ENCODE measurements around the gene SLC25A31. TPM values are rescaled to one million over a fixed set of nuclear protein-coding genes. Genes with fewer than 3 reads are reported as not detected.

The SLC25A31 gene
- total and polyA plus RNA-seq, 4 donors: not detected

GRCh38 chr4:127748957-127749356 is 18.8 kb downstream of the SLC25A31 start (continued):
- no peak for TF ChIP-seq REST (IDR thresholded peaks at IDR 0.05)
- no peak for TF ChIP-seq MAX (IDR thresholded peaks at IDR 0.05)
- no peak for TF ChIP-seq FOXA1 (IDR thresholded peaks at IDR 0.05)
- TF ChIP-seq ATF3 (IDR thresholded peaks at IDR 0.05): no peak

- Histone ChIP-seq H3K4me1 (ENCODE audit: control insufficient read depth in 4 of 4, insufficient read depth in 4 of 4, low read length in 3 of 4) (no peaks in the 10 kb centered on the region), H3K4me3 (ENCODE audit: low read depth in 1 of 3, low read length in 3 of 3) (no peak overlapping the region), H3K36me3 (ENCODE audit: control insufficient read depth in 4 of 4, insufficient read depth in 3 of 4, low read depth in 1 of 4, low read length in 3 of 4) (no peaks in the 10 kb centered on the region), H3K9ac (ENCODE audit: low read depth in 1 of 2, low read length in 2 of 2) (no peak overlapping the region), H3K9me3 (ENCODE audit: control insufficient read depth in 4 of 4, low read length in 3 of 4) (no peaks in the 10 kb centered on the region), H3K27me3 (ENCODE audit: control insufficient read depth in 4 of 4, insufficient read depth in 4 of 4, low read length in 3 of 4) (no peaks in the 10 kb centered on the region), H3K27ac (ENCODE audit: low read depth in 1 of 2, low read length in 2 of 2) (no peak overlapping the region)
- DNase-seq (ENCODE audit: low spot score): no peak
- TF ChIP-seq EGR1 (IDR thresholded peaks at IDR 0.05; ENCODE audit: low read depth in 2 of 2) (no peak), NR2F2 (IDR thresholded peaks at IDR 0.05) (no peak), FOXA1 (IDR thresholded peaks at IDR 0.05) (no peak)
- WGBS: 73% methylated on average over 2 of the region's 2 CpGs
Measured at GRCh38 chr4:127756906-127757305, 26.7 kb downstream of the SLC25A31 start.

- Histone ChIP-seq H3K9me3 (ENCODE audit: control insufficient read depth in 4 of 4, low read length in 3 of 4) (no peaks in the 10 kb centered on the region), H3K27me3 (ENCODE audit: control insufficient read depth in 4 of 4, insufficient read depth in 4 of 4, low read length in 3 of 4) (no peaks in the 10 kb centered on the region), H3K27ac (ENCODE audit: low read depth in 1 of 2, low read length in 2 of 2) (no peak overlapping the region), H3K9ac (ENCODE audit: low read depth in 1 of 2, low read length in 2 of 2) (no peak overlapping the region), H3K4me3 (ENCODE audit: low read depth in 1 of 3, low read length in 3 of 3) (no peak overlapping the region), H3K4me1 (ENCODE audit: control insufficient read depth in 4 of 4, insufficient read depth in 4 of 4, low read length in 3 of 4) (no peaks in the 10 kb centered on the region), H3K36me3 (ENCODE audit: control insufficient read depth in 4 of 4, insufficient read depth in 3 of 4, low read depth in 1 of 4, low read length in 3 of 4) (no peaks in the 10 kb centered on the region)
- TF ChIP-seq RXRA (IDR thresholded peaks at IDR 0.05) (peak; percentile 21 to 31), CTCF (IDR thresholded peaks at IDR 0.05; ENCODE audit: low read depth, low read length, missing input control) (no peak), NR2F2 (IDR thresholded peaks at IDR 0.05) (no peak), SP1 (IDR thresholded peaks at IDR 0.05) (no peak), HNF4A (conservative IDR thresholded peaks at IDR 0.05) (no peak)
- WGBS: 80% methylated on average over 2 of the region's 2 CpGs
- DNase-seq (ENCODE audit: low spot score): no peak
Measured at GRCh38 chr4:127759228-127759820, 29.1 kb downstream of the SLC25A31 start.

Data from liver (tissue), 9 donors.